Sigmoid colon (tissue), 4 donors: ENCODE data around the gene SLCO2B1.

ENCODE experiments used
- POLR2A ChIP-seq, 2 donors: fragments of 450-650 bp; IDR thresholded peaks; one replicate each; pipeline ENCODE4 v1.6.1; 2016; ENCODE audit warnings: antibody characterized with exemption in 2 of 2, mild to moderate bottlenecking in 2 of 2, moderate library complexity in 2 of 2
- POLR2AphosphoS5 ChIP-seq, 4 donors: sonication (generic); formaldehyde crosslinking; IDR thresholded peaks; one replicate each; pipeline ENCODE4 v1.6.1; 2017; ENCODE audit warnings: antibody characterized with exemption in 4 of 4
- TF ChIP-seq, protein P1 (sequence below), 4 experiments: fragments of 450-650 bp in 3 of 4; fragments of 200-600 bp in 1 of 4; IDR thresholded peaks; one replicate each; pipeline ENCODE4 v1.5.1; 2016 to 2019; ENCODE audit warnings: antibody characterized with exemption in 4 of 4, mild to moderate bottlenecking in 3 of 4, moderate library complexity in 2 of 4

DNA sequence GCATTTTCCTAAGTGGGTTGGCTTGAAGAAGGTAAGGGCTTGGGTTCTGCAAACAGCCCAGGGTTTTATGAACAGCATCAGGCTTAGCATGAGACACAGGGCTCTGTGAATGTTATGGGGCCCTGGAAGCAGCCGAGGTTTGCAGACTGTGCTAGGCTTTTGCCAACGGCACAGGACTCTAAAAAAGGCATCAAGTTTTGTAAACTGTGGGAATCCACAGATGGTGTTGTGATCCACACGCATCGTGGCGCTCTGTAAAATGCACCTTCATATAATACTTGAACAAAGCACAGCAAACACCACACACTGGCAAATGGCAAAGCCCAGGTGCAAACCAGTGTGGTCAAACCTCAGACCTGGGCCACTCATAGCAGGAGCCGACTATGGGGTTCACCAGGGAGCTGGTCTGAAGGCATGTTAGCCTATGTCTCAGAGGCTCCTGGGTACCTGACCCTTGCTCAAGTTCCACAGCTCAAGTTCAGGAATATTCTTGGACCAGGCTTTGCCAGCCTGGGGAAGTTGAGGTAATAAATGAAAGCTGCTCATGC lies 2.4 kb upstream of the SLCO2B1 start:
- TF ChIP-seq, protein P1, sequence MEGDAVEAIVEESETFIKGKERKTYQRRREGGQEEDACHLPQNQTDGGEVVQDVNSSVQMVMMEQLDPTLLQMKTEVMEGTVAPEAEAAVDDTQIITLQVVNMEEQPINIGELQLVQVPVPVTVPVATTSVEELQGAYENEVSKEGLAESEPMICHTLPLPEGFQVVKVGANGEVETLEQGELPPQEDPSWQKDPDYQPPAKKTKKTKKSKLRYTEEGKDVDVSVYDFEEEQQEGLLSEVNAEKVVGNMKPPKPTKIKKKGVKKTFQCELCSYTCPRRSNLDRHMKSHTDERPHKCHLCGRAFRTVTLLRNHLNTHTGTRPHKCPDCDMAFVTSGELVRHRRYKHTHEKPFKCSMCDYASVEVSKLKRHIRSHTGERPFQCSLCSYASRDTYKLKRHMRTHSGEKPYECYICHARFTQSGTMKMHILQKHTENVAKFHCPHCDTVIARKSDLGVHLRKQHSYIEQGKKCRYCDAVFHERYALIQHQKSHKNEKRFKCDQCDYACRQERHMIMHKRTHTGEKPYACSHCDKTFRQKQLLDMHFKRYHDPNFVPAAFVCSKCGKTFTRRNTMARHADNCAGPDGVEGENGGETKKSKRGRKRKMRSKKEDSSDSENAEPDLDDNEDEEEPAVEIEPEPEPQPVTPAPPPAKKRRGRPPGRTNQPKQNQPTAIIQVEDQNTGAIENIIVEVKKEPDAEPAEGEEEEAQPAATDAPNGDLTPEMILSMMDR (IDR thresholded peaks at IDR 0.05), result no peak
- no peak for TF ChIP-seq POLR2A (IDR thresholded peaks at IDR 0.05)
- no peak for TF ChIP-seq POLR2AphosphoS5 (IDR thresholded peaks at IDR 0.05)
